NCI-H526 (cell line): ENCODE results near the gene PTPN5.
"Not testable (repeated sequence)": the region's sequence is repeated elsewhere in the genome, so short reads cannot be mapped to it uniquely, and the experiment has no call there.

Experiments
- DNase-seq, 2 experiments: peaks; one replicate each; lab custom pipeline; 2025; lab: John Stamatoyannopoulos, UW

Gene PTPN5

DNA sequence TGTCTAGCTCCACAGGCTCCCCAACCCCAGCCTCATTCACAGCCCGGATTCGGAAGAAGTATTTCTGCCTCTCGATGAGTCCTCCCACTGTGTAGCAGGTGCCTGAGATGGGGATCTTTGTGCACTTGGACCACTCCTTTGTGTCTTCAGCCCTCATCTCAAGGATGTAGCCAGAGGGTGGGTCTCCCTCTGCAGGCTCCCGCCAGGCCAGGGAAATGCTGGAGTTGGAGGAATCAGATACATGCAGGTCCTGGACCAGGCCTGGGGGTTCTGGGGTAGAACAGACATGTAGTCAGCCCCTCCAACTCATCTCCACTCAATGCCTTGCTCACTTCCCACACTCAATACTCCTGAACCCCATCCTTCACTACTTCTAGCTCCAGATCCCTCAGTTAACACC is 82.2 kb downstream of the PTPN5 start:
- DNase-seq, result no peak

DNA sequence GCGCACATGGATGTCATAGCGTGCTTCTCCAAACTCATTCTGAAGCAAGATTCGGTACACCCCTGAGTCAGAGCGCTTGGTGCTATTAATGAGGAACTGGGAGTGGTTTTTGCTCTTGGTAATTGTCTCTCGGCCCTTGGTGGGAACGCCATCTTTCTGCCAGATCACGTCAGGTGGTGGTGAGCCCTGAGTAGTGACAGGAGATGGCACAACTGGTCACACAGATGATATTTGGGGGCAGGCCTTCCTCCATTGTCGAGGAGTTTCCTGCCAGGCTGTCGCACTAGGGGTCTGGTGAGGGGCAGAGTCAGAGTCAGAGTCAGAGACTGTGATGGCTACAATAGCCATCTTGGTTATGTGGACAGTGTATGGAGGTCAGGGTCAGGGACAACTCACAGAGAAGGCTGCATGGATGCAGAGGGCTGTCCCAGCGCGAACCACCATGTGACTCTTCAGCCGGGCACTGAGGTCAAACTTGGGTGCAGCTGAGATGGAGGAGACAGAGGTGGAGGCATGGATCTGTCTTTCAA is 83.7 kb downstream of the PTPN5 start:
- DNase-seq, result no peak

DNA sequence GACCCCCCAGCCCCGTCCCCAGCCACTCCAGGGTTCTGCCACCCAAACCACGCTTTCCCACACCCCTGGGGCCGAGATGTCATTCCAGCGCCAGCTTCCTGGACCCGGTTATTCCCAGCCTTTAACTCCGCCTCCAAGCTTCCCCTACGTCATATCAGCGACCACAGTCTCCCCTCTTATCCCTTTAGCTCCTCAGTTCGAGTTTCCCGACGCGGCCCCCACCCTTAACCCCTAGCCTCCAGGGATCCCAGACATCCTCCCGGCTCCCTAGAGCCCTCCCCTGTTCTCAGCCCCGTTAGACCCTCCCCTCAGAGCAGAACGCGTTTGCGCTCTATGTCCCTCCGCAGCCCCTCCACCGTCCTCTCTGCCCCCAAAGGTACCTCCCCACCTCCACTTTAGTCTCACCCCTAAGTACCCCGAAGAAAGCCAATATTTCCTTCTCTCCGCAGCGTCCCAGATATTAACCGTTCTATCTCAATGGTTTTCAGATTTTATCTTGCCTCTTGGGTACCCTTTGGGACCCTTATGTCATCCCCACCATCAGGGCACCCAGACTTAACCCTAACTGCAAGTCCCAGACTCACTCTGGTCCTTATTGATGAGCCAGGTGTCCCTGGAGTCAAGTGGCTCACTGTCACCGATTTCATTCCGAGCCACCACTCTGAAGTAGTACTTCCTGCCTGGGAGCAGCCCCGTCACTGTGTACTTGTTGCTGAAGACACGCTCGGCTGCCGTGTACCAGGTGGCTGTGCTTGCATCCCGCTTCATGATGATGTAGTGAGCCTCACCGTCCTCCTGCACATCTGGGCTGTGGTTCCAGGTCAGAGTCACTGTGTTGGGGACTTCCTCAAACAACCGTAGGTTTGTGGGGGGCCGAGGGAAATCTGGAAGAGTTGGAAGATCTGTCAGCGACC is 85.0 kb downstream of the PTPN5 start:
- DNase-seq, result peak; percentile 54 to 82

DNA sequence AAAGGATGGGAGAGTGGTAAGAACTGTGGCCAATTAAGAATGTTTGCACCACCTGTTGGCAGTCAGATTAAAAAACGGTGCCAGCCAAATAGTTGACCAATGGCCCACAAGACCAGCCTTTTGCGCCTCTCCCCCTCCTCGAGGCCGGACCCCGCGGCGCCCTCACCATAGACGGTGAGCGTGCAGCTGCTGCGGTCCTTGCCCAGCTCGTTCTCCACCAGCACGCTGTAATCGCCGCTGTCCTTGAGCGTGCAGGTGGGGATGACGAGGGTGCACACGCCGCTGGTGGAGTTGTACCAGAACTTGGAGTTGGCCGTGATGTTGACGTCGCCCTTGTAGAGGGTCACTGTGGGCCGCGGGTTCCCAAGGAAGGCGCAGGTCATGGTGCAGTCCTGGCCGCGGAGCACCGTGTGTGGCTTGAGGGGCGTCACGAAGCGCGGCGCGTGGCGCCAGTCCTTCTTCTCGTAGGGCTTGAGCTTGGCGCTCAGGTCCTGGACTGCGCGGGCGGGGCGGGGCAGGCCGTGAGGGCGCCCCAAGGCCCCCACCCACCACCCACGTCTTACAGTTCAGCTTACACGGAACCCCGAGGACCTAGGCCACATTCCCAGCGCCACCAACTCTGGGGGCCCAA is 85.8 kb downstream of the PTPN5 start:
- peak in 1 of 2 experiments; percentile 62 for DNase-seq

DNA sequence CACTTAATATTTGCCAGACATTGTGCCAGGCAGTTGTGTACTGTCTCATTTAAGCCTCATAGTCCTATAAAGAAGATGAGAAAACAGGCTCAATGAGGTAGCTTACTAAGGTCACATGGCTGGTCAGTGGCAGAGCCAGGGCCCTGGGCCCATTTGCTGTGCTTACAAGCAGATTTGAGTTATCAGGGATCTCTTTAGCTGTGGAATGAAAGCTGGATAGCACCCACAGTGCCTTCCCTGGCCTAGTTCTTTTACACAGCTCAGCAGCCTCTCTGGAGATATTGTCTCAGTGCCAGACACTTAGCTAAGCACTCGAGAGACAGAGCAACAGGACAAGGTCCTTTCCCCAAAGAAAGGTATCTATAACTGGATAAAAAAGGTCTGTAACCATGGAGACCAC is 86.9 kb downstream of the PTPN5 start:
- no peak for DNase-seq

DNA sequence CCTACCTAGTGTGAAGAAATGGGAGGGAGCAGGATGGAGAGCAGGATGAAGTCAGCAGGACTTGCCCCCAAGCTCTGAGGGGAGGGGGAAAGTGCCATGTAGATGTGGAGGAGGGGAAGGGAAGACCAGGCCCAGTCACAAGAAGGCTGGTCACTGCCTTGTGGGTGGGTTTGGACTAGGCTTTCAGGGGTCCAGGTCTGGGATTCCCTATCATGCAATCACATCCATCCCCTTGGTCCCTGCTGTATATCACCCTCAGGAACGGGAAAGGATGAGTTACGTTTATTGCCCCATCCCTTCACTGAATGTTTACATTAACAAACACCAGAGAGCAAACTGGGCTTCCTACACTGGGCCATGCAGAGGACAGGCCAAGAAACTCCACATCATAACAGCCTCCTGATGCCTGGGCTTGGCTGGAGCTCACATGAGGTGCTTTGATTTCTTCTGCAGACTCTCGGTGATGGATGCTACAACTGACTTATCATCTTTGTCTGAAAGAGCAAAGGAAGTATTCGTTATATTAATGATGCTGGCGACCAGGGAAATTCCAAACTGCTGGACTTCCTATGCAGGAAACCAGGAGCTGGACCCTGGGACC is 87.5 kb downstream of the PTPN5 start:
- DNase-seq, result no peak

DNA sequence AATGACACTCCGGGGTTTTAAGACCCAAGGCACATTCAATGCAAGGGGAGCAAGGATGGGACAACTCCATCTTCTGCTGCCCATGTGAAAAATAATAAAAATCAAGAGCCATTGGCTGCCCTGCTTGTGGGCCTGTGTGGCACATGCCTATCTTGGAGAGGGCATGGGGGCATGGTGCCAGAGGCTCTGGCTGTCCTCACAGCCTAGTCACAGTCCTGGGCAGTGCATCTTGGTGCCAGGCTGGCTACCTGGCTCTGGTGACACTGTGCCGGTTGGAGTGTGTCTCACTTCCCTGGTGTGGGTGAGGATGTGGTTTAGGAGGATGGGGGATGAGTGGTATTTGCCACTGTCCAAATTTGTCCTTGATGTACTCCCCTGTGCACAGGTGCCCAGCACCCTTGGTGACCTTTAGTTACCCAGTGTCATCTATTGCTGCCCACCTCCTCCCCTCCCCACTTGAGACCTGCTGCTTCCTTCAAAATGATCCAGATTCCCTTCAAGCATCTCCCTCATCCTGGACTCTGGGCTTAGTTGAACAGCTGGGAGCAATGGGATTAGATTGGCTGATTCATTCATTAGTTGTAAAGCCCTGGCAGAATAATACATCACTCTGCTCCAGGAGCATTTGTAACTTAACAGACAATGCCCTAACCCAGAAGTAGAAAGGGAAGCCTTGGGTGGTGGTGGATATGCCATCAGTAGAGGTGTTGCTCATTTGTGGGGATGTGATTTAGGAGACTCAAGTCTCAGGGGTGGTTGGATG is 88.4 kb downstream of the PTPN5 start:
- DNase-seq, result no peak

DNA sequence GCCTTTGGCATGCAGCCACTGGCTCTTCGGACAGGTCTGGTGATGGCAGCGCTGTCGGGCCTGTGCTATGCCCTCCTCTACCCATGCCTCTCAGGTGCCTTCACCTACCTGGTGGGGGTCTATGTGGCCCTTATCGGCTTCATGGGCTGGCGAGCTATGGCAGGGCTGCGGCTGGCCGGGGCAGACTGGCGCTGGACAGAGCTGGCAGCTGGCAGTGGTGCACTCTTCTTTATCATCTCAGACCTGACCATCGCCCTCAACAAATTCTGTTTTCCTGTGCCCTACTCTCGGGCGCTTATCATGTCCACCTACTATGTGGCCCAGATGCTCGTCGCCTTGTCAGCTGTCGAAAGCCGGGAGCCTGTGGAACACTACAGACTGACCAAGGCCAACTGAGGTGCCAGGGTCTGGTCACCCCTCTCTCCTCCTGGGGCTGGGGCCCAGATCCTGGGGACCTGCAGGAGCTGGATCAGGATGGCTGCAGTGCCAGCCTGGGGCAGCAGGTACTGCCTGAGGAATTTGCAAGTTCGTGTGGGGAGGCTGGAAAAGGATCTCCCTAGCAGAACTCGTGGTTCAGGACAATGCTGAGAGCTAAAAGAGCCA is 89.9 kb downstream of the PTPN5 start:
- no peak for DNase-seq

DNA sequence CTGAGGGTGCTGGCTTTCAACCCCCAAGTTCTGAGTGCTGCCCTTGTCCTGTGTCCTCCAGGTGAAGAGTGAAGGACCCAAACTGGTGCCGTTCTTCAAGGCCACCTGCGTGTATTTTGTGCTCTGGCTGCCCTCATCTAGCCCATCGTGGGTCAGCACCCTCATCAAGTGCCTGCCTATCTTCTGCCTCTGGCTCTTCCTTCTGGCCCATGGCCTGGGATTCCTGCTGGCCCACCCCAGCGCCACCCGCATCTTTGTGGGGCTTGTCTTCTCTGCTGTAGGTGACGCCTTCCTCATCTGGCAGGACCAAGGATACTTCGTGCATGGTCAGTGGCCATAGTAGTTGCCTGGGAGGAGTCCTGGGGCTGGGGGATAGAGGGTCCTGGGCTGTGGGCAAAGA is 90.7 kb downstream of the PTPN5 start:
- no peak for DNase-seq

DNA sequence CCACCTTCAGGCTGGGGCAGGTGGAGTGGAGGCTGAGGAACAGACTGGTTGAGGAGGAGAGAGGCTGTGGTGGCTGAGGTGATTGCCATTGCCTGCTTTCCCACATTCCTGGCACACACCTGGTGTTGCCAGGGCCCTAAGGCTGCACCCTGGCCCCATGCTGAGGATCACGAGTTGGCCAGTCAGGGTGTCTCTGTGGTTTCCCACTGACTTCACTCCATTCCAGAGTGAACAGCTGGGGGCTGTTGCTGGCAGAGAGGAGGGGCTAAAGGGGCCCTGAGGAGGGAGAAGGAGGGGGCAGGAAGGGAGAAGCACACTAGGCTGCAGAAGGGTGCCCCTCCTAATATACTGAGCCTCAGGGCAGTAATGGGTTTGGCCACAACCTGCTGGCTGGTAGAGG is 91.2 kb downstream of the PTPN5 start:
- no peak for DNase-seq

DNA sequence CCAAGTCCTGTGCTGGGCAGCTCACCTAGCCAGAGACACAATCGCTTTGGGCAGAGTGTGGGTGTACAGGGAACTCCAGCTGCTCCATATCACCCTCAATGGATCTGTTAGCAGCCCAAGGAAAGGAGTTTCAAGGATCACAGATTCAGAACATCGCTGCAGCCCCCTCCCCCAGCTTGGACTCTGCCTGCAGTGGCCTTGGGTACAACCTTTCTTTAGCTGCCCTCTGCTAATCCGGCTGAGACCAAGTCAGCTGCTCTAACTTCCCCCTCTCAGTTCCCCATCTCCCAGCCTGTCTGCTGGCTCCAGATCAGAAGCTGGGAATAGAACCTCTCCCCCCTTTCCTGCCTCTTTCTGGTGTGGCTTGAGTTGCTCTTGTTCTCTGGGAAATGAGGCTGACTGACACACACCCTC is 91.7 kb downstream of the PTPN5 start:
- no peak for DNase-seq

DNA sequence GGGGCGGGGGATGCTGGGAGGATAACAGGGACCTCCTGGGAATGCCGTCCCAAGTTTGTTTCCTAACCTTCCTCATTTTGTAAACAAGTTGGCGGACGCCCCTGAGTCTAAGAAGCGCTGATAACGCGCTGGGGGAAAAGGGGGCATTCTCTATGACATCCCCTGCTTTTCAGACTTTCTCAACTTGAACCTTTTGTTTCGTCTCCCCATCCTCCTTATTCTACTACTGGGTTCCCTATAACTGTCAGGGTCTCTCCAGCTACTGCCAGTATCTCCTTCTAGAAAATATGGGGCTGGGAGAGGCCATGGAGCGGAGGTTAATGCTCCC is 92.4 kb downstream of the PTPN5 start:
- DNase-seq, result no peak

DNA sequence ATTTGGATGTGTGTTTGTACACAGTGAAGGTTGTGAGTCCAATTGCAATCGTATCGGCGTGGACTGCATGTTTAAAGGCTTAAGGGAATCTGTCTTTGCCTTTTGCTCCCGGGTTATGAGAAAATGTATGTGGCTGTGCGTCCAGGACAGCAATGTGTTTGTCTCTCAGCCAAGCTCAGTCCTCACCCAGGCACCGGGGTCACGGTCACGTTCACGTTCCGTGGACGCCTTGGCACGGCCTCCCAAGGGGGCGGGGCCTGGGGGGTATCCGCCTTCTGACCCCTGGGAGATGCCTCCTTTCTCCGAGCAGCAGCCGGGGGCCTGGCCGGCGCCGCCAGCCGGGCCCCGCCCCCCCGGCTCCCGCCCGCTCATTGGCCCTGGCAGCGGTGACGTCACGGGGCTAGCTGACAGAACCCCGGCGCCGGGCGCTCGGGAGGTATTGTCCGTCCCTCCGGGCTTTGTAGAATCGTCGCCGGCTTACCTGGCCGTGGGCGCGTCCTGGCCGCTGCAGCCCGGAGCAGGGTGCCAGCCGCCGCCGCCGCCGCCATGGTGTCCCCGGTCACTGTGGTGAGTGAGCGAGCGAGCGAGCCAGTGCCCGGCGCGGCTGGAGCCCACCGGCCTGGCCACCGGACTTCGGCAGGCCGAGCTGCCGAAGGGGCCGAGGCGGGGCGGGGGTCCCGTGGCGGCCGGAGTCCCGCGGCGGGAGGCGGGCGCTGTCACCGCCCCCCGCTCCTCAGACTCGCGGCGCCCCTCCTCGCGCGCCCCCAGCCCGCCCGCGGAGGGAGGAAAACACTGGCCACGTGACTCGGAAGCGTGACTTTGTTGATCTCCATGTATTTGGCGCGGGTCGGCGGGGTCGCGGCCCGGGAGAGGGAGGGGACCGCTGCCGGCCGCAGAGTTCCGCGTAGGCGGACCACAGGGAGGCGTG is 93.0 kb downstream of the PTPN5 start, which contains the start of gene TMEM86A:
Gene TMEM86A (plus strand): TSS at position 439 of the 928 bp plus-strand sequence. CDS start 108 bp downstream, at position 547.
- peak; percentile 65 to 97 for DNase-seq

DNA sequence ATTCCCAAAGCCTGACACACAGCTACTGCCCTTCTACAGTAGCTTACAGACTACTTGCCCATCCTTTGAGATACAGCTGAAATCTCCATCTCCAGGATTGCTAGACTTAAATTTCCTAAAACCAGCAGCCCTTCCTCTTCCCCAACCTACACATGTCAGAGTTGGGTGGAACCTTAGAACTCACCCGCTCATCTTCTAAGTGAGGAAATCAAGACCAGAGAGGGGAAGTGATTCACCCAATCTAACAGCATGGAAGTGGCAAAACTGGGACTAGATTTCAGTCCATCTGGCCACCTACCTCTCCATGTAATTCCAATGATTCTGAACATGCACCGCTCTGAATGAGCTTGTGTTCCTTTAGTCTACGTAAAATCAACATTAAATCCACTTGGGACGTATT is 94.0 kb downstream of the PTPN5 start:
- no peak for DNase-seq

DNA sequence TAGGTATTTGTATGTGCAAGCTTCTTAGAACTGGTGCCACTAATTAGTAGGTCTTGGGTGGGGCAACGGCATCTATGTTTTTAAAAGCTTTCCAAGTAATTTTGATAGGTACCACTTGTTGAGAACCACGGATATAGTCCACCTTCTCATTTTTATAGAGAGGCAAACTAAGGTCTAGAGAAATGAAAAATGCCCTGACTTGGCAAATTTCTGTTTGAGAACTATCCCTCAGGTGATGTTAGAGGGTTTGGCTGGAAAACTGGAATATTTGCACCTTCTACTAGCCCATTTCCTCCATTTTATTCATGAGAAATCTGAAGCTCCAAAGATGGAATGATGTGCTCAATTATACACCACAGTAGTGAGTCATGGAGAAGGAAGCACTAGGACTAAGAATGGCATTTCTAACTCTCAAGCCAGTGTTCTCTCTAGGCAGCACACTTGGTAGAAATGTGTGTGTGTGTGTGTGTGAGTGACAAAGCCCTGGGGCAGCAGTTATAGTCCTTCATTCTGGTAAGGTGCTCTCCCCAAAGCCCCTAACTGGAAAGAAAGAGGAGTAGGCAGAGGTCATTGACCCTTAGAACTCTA is 94.9 kb downstream of the PTPN5 start:
- DNase-seq, result no peak

DNA sequence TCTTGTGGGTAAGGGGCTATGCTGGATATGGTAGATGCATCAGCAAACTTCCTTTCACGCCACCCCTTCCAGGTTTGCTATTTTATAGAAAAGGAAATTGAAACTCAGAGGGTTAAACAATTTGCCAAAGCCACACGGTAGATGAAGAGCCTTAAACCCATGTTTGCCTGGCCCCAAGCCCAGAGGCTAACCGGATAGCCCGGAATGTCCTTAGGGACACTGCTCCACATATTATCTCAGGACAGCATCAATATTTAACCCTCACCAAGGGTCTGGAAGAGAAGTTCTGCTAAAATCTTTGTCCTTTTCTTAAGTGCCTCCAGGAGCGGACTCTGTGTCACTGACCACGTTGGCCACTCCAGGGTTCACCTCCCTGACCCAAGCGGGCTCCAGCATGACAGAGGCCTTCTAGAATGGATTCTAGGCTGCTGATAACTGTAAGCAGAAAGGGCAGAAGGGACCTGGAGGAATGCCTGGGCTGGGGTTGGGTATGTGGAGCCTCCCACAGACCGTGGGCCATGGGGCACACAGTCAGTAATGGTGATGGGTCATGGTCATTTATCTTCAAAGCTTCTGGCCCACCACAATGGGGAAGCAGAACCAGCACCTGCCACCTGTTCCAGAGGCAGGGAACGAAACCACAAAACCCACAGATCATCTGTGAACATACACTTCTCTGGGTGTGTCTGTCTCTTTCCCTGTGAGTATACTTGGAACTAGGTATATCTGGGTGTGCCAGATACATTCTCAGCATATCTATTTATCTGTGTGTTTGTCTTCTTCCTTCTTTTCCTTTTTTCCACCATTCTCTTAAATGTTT is 98.4 kb downstream of the PTPN5 start:
- no peak for DNase-seq

DNA sequence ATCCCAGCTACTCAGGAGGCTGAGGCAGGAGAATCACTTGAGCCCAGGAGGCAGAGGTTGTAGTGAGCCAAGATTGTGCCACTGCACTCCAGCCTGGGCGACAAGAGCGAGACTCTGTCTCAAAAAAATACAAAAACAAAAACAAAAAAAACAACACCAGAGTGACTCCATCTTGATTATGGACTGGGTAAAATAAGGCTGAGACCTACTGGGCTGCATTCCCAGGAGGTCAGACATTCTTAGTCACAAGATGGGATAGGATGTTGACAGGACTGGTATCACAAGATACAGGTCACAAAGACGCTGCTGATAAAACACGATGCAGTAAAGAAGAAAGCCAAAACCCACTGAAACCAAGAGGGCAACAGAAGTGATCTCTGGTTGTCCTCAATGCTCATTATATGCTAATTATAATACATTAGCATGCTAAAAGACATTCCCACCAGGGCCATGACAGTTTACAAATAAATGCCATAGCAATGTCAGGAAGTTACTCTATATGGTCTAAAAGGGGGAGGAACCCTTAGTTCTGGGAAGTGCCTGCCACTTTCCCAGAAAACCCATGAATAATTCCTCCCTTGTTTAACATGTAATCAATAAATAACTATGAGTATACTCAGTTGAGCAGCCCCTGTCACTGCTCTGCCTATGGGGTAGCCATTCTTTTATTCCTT is 100.0 kb downstream of the PTPN5 start:
- not testable (repeated sequence) for DNase-seq

DNA sequence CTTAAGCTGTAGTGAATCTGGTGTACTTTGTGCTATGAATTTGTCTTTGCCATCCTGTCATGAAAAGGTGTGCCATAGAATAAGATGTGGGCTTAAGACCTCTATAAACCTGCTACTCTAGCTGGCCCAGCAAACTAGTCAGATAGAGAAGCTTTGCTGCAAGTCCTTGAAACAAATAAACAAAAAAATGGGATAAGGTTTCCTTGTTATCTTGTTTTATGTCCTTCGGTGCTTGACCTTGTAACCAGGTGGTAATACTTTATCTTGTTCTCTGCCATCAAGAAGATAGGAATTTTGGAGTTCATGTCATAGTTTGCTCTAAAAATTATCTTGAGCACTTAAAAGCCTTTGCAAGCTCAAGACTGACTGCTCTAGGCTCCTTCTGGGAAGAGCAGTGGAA is 107.3 kb downstream of the PTPN5 start:
- no peak for DNase-seq

DNA sequence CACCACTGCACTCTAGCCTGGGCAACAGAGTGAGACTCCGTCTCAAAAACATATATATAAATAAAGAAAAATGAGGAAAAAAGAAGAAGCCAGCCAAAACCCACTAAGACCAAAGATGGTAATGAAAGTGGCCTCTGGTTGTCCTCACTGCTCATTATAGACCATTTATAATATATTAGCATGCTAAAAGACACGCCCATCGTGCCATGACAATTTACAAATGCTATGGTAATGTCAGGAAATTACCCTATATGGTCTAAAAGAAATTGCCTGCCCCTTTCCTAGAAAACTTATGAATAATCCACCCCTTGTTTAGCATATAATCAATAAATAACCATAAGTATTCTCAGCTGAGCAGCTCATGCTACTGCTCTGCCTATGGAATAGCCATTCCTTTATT is 109.1 kb downstream of the PTPN5 start:
- DNase-seq, result no peak
